ENCODE measurements around the gene ZNF423. TPM values are rescaled to one million over a fixed set of nuclear protein-coding genes. Genes with fewer than 3 reads are reported as not detected.
"Not testable (repeated sequence)": the region's sequence is repeated elsewhere in the genome, so short reads cannot be mapped to it uniquely, and the experiment has no call there.

Gene ZNF423
- total RNA-seq, 2 experiments from 2014 or later, result not detected

DNA sequence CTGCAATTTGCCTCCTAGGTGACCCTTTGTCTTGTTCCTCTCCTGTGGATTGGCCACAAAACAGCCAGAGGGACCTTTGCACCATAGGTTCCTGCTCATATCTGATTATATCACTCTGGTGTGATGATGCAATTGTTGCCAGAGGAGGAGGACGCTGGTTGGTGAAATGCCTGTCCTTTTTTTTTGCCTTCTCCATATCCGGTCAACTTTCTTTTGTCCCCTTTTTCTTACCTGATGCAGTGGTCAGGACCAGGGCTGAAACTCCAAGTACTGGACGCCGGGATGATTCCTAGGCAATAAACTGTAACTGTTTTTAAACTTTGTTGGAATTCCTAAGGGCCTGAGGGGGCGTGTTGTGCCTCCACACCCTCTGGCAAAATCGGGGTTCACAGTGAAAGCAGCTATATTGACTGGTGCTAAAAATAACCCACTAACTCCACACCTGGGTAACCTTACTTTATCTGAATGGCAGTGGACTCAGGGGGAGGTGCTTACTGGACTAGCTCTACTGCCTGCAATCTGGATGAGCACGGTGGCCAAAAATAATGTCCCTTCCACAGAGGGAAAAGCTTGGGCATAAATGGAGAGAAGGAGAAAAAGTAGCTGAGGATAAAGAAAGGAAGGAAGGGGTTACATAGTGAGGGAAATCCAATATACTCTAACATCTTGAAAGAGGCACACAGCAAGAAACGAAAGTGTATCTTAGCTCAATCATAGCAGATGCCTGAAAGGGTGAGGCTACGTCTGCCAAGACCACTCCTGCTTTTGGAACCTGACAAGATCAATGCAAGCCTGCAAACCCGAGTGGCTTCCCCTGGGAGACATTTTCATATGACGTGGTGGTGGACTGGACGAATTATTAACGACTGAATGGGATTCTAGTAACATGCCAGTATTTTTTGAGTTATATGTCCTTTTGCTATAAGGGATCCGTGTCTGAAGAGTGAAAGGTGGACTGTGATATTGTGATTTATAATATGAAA, 28.4 kb upstream of the ZNF423 start:
- intact Hi-C loops (cut with micrococcal nuclease), result no loop called here
- CTCF ChIA-PET, result interaction anchor here (1.2 kb wide), 1 partner anchor 37 kb away, joined by 3 read pairs; no protein-coding TSS in a partner anchor
- H3K9me3 Mint-ChIP-seq, result no peaks in the 10 kb centered on the region
- no peaks in the 10 kb centered on the region for H3K4me1 Mint-ChIP-seq (ENCODE audit: low read depth)
- H3K4me3 Mint-ChIP-seq, result no peak overlapping the region
- H3K36me3 Mint-ChIP-seq, result no peaks in the 10 kb centered on the region
- DNase-seq, result no peak
- H3K27me3 Mint-ChIP-seq, result peaks cover 18% of the 10 kb centered on the region
- H3K27ac Mint-ChIP-seq, result no peak overlapping the region
- POLR2A ChIA-PET, result no interaction called here

DNA sequence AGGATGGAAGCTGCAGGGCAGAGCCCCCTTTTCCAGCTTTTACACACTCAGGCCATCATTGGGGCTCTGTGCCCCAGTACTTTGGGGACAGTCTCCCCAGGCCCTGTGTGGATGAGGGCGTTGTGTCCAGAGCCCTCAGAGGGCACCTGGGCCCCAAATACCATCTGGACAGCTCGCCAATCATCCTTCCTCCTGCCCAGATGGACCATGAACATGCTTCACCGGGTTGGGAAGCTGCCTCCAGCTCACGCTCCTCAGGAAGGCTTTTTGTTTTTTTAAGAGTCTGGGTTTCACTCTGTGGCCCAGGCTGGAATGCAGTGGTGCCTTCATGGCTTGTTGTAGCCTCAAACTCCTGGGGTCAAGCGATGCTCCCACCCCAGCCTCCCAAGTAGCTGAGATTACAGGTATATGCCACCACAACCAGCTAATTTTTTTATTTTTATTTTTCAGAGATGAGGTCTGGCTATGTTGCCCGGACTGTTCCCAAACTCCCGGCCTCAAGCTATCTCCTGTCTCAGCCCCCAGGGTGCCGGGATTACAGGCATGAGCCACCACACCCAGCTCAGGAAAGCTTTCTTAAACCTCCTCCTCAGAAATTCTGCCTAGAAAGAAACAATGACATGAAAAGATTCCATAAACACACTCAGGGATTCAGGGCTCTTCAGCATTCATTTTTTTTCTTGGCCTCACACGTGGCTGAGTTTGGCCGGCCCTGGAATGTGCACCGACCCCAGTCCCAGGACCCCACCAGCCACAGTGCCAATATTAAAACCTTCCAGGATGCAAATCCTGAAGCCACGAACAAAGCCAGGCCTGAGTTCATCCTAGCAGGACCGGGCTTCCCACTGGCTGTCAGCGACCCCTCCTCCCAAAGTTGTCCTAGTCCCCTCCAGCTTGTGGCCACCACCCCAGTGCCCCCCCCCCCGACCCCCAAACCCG, 27.4 kb upstream of the ZNF423 start:
- DNase-seq, result no peak
- Mint-ChIP-seq H3K4me3 (no peak overlapping the region), H3K4me1 (ENCODE audit: low read depth) (no peaks in the 10 kb centered on the region), H3K9me3 (no peaks in the 10 kb centered on the region), H3K27ac (no peak overlapping the region), H3K36me3 (no peaks in the 10 kb centered on the region), H3K27me3 (peaks cover 27% of the 10 kb centered on the region)
- intact Hi-C loops (cut with micrococcal nuclease), result no loop called here
- ChIA-PET POLR2A (no interaction called here), CTCF (interaction anchor here (0.7 kb wide), 1 partner anchor 26 kb away, joined by 3 read pairs; no protein-coding TSS in a partner anchor)

DNA sequence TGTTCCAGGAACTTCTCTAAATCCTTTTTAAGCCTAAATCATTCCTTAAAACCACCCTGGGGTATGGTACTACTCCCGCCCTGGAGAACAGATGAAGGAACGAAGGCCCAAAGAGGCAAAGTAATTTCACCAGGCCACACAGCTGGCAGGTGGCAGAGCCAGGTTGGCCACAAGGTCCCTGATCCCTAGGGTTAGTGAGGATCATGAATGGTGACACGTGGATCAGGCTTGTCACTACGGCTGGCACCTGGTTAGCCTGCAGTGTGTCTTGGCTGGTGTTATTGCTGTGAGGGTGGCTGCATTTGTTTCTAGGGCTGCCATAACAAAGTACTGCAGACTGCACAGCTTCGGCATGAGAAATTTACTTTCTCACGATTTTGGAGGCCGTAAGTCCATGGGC, 26.0 kb upstream of the ZNF423 start:
- Mint-ChIP-seq H3K36me3 (no peaks in the 10 kb centered on the region), H3K27ac (no peak overlapping the region), H3K4me1 (ENCODE audit: low read depth) (no peaks in the 10 kb centered on the region), H3K9me3 (no peaks in the 10 kb centered on the region), H3K4me3 (no peak overlapping the region), H3K27me3 (peaks cover 32% of the 10 kb centered on the region)
- ChIA-PET POLR2A (no interaction called here), CTCF (no interaction called here)
- no peak for DNase-seq
- intact Hi-C loops (cut with micrococcal nuclease), result no loop called here

DNA sequence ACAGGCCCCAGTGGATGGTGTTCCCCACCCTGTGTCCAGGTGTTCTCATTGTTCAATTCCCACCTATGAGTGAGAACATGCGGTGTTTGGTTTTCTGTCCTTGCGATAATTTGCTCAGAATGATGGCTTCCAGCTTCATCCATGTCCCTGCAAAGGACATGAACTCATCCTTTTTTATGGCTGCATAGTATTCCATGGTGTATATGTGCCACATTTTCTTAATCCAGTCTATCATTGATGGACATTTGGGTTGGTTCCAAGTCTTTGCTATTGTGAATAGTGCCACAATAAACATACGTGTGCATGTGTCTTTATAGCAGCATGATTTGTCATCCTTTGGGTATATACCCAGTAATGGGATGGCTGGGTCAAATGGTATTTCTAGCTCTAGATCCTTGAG, 22.6 kb upstream of the ZNF423 start:
- H3K27ac Mint-ChIP-seq; H3K36me3 Mint-ChIP-seq; H3K4me3 Mint-ChIP-seq; DNase-seq; H3K9me3 Mint-ChIP-seq; intact Hi-C loops (cut with micrococcal nuclease); POLR2A ChIA-PET; H3K4me1 Mint-ChIP-seq (ENCODE audit: low read depth): not testable (repeated sequence)
- CTCF ChIA-PET, result interaction anchor here (2.8 kb wide), 1 partner anchor 13 kb away, joined by 8 read pairs; no protein-coding TSS in a partner anchor
- H3K27me3 Mint-ChIP-seq, result peaks cover 34% of the 10 kb centered on the region

DNA sequence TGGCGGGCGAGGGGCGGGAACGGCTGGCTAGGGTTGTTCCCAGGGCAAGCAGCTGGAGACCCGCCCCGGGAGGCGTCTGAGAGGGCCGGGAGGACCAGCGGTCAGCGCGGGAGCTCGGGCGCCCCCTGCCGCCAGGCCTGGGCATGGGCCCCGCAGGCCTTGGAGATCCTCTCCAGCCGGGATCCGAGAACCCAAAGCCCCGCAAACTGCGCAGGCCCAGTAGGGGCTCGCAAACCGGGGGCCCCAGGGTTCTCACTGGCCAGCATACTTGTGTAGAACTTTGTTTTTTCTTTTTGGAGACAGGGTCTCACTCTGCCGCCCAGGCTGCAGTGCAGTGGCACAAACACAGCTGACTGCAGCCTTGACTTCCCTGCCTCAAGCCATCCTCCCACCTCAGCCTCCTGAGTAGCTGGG, 20.8 kb upstream of the ZNF423 start:
- H3K27ac Mint-ChIP-seq, result no peak overlapping the region
- H3K36me3 Mint-ChIP-seq, result no peaks in the 10 kb centered on the region
- POLR2A ChIA-PET, result no interaction called here
- H3K9me3 Mint-ChIP-seq, result no peaks in the 10 kb centered on the region
- DNase-seq, result peak; percentile 57
- peaks cover 32% of the 10 kb centered on the region for H3K27me3 Mint-ChIP-seq
- H3K4me3 Mint-ChIP-seq, result no peak overlapping the region
- intact Hi-C loops (cut with micrococcal nuclease), result no loop called here
- CTCF ChIA-PET, result interaction anchor here (0.6 to 2.8 kb wide), 15 partner anchors 8 to 805 kb away, joined by 3 to 14 read pairs (median 3); partner anchors contain the start of gene SNX20
- H3K4me1 Mint-ChIP-seq (ENCODE audit: low read depth), result no peaks in the 10 kb centered on the region

DNA sequence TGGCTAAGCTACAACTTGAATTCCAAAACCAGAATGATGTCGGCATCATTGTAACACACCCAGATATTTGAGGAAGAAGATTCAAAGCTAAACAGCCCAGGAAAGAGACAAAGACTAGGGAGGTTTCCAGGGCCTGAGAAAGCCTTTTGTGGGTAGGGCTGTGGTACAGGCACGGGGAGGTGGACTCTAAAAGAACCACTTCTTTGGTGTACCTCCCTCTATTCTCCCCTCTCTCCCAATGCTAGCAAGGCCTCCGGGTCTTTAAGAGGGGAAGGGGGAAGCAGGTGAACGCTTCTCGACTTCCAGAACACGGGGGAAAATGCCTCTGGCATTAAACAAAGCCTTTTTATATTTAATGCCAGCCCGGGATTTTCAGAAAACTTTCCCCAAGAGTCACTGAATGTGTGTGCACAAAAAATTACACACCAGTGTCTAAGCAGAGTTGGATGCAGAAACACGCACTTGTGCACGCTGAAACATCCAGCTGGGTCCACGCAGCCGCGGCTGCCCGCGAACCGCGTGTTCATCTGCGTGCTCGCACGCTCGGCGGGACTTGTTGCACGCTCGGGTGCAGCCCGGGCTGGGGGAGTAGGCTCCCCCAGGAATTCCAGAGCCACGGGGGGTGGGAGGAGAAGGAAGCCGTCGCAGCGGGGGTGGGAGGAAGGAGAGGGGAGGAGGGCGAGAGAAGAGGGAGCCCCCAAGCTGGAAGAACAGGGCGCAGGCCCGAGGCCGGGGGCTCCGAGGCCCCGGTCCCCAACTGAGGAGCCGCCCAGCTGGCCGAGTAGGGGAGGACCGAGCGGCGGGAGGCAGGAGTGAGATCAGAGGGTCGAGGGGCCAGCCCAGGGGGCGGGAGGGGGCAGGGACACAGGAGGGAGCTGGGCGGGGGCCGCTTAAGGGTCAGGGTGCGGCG, 20.1 kb upstream of the ZNF423 start:
- H3K36me3 Mint-ChIP-seq, result no peaks in the 10 kb centered on the region
- CTCF ChIA-PET, result interaction anchor here (0.6 to 2.8 kb wide), 14 partner anchors 9 to 468 kb away, joined by 3 to 14 read pairs (median 3); no protein-coding TSS in a partner anchor
- POLR2A ChIA-PET, result no interaction called here
- intact Hi-C loops (cut with micrococcal nuclease), result no loop called here
- H3K4me1 Mint-ChIP-seq (ENCODE audit: low read depth), result no peaks in the 10 kb centered on the region
- peaks cover 29% of the 10 kb centered on the region for H3K27me3 Mint-ChIP-seq
- H3K27ac Mint-ChIP-seq, result no peak overlapping the region
- DNase-seq, result no peak
- no peaks in the 10 kb centered on the region for H3K9me3 Mint-ChIP-seq
- H3K4me3 Mint-ChIP-seq, result no peak overlapping the region

DNA sequence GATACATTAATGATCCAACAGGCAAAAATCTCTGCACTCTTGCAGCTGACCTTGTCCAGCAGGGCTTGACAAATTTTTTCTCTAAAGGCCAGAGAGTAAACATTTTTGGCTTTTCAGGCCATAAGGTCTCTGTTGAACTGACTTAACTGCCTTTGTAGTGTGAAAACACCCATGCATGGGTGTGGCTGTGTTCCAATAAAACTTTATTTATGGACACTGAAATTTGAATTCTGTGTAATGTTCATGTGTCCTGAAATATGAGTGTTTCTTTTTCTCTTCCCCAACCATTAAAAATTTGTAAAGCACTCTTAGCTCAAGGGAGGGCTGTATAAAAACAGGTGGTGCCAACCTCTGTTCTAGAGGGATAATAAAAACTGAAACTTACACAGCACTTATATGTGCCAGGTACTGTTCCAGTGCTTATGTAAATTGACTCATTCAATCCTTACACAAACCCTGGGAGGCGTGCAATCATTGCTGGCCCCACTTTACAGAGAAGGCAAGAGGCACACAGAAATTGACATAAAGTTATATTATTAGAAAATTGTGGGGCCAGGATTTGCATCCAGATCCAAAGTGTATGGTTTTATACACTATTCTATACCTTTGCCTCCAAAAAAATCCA, 18.8 kb upstream of the ZNF423 start:
- Mint-ChIP-seq H3K4me1 (ENCODE audit: low read depth) (no peaks in the 10 kb centered on the region), H3K27me3 (peaks cover 23% of the 10 kb centered on the region), H3K27ac (no peak overlapping the region), H3K36me3 (no peaks in the 10 kb centered on the region), H3K4me3 (no peak overlapping the region), H3K9me3 (no peaks in the 10 kb centered on the region)
- DNase-seq, result no peak
- ChIA-PET CTCF (interaction anchor here (0.8 to 2.2 kb wide), 3 partner anchors 17 to 23 kb away, joined by 3 to 14 read pairs (median 3); no protein-coding TSS in a partner anchor), POLR2A (no interaction called here)
- intact Hi-C loops (cut with micrococcal nuclease), result no loop called here

DNA sequence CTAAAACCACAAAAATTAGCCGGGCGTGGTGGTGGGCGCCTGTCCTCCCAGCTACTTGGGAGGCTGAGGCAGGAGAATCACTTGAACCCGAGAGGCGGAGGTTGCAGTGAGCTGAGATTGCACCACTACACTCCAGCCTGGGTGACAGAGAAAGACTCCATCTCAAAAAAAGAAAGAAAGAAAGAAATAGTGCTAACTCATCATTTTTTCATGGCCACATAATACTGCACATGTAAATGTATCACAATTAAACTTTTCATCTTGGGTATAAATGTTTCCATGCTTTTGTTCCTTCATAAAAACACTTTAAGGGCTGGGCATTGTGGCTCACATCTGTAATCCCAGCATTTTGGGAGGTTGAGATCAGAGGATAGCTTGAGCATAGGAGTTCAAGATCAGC, 15.9 kb upstream of the ZNF423 start:
- DNase-seq; POLR2A ChIA-PET; H3K4me1 Mint-ChIP-seq (ENCODE audit: low read depth); H3K4me3 Mint-ChIP-seq; H3K9me3 Mint-ChIP-seq; H3K36me3 Mint-ChIP-seq; H3K27ac Mint-ChIP-seq; H3K27me3 Mint-ChIP-seq; CTCF ChIA-PET; intact Hi-C loops (cut with micrococcal nuclease): not testable (repeated sequence)

DNA sequence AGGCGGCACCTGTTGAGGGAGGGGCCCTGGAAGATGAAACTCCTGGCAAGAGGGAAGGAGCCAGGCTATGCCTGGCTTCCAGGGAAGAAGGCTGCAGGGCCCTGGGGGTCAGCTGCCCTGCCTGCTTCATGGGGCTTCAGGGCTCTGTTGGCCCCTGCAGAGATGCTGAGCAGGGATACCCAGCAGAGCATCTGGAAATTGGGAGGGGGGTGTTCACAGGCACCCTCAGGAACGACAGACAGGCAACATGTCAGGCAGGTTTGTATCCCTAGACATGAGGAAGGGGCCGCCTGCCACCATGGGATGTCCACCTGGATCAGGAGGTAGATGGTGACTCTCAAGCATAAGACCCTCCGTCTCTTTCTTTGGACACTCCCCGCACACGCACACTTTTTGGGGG, 13.8 kb upstream of the ZNF423 start:
- CTCF ChIA-PET, result interaction anchor here (1.3 to 1.5 kb wide), 2 partner anchors 12 kb away, joined by 4 to 5 read pairs; no protein-coding TSS in a partner anchor
- intact Hi-C loops (cut with micrococcal nuclease), result no loop called here
- H3K4me1 Mint-ChIP-seq (ENCODE audit: low read depth), result no peaks in the 10 kb centered on the region
- POLR2A ChIA-PET, result no interaction called here
- H3K9me3 Mint-ChIP-seq, result no peaks in the 10 kb centered on the region
- no peaks in the 10 kb centered on the region for H3K36me3 Mint-ChIP-seq
- DNase-seq, result no peak
- peaks cover 1% of the 10 kb centered on the region for H3K27me3 Mint-ChIP-seq
- no peak overlapping the region for H3K27ac Mint-ChIP-seq
- no peak overlapping the region for H3K4me3 Mint-ChIP-seq

DNA sequence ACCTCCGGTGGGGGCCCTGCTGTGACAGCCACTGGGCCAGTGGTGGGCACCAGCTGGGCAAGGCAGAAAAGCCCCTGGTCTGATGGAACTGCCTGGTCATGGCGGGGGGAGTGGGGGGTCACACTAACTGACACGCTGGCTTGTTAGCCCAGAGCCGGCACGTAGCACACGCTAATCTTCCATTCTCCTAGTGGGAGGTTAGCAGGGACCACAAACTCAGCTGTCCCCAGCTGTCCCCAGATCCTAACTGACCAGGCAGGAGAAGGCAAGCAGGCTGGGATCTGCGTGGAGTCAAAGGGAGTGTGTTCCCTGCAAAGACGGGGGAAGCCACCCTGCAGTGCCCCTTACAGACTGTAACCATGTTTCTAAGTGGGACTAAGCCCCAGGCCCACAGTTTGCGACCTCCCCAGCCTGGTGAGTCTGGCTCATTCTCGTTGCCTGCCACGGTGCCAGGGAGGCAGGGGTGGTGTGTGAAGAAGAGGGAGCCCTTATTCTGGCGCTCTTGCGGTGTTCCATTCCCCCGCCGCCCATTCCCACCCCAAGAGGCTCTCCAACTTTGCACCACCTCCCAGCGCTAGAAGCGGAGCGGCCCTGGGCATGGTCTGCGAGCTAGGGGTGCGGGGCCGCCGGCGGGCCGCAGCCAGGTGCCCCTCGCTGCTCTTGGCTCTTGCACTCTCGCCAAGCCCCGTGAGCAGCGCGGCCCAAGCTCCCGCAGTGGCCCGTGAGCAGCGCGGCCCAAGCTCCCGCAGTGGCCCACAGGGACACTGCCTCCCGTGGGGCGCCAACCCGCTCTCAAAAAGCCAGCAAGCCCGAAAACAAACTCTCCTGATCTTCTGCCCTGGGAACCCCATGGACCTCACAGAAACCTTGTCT, 12.1 kb upstream of the ZNF423 start:
- intact Hi-C loops (cut with micrococcal nuclease), result no loop called here
- ChIA-PET CTCF (no interaction called here), POLR2A (no interaction called here)
- Mint-ChIP-seq H3K4me1 (ENCODE audit: low read depth) (no peaks in the 10 kb centered on the region), H3K9me3 (no peaks in the 10 kb centered on the region), H3K36me3 (no peaks in the 10 kb centered on the region), H3K4me3 (no peak overlapping the region), H3K27ac (no peak overlapping the region), H3K27me3 (no peaks in the 10 kb centered on the region)
- no peak for DNase-seq

All from activated CD4-positive, alpha-beta memory T cell treated with anti-CD3 and anti-CD28 coated beads for 36 hours (primary cell).